ENCODE results near the gene ABHD17A. TPM values are rescaled to one million over a fixed set of nuclear protein-coding genes. Genes with fewer than 3 reads are reported as not detected.

The ABHD17A gene
- total and polyA plus RNA-seq, 9 of the 15 experiments (the other 6 are each of a cell fraction or from before 2014, with no cell fraction given) = 0.04 to 135 (median 21.8) TPM; not detected in 1

- peak; percentile 36; the same call in 1 of the 2 replicates for TF ChIP-seq JUND (IDR thresholded peaks at IDR 0.05; ENCODE audit: borderline replicate concordance, low read depth, low read length)
- TF ChIP-seq JUND (tag; IDR thresholded peaks at IDR 0.05; ENCODE audit: borderline replicate concordance, low read depth, low read length) = no peak; the same call in 2 of the 3 replicates
- no peak for TF ChIP-seq ZNF668 (CRISPR knock-in tag; IDR thresholded peaks at IDR 0.05)
- TF ChIP-seq DDX20 (tag; IDR thresholded peaks at IDR 0.05; ENCODE audit: low read depth) = no peak
- peak; percentile 95 for TF ChIP-seq E2F8 (IDR thresholded peaks at IDR 0.05; ENCODE audit: low read depth, partially characterized antibody)
- no peak for TF ChIP-seq SMAD3 (CRISPR knock-in tag; conservative IDR thresholded peaks at IDR 0.05)
- TF ChIP-seq, protein P1, sequence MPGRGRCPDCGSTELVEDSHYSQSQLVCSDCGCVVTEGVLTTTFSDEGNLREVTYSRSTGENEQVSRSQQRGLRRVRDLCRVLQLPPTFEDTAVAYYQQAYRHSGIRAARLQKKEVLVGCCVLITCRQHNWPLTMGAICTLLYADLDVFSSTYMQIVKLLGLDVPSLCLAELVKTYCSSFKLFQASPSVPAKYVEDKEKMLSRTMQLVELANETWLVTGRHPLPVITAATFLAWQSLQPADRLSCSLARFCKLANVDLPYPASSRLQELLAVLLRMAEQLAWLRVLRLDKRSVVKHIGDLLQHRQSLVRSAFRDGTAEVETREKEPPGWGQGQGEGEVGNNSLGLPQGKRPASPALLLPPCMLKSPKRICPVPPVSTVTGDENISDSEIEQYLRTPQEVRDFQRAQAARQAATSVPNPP (IDR thresholded peaks at IDR 0.05; ENCODE audit: borderline replicate concordance, insufficient read depth, insufficient read length) = no peak
- no peak for TF ChIP-seq ZKSCAN3 (CRISPR knock-in tag; IDR thresholded peaks at IDR 0.05)
- TF ChIP-seq, protein P2, sequence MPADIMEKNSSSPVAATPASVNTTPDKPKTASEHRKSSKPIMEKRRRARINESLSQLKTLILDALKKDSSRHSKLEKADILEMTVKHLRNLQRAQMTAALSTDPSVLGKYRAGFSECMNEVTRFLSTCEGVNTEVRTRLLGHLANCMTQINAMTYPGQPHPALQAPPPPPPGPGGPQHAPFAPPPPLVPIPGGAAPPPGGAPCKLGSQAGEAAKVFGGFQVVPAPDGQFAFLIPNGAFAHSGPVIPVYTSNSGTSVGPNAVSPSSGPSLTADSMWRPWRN (IDR thresholded peaks at IDR 0.05; ENCODE audit: low read depth) = peak; percentile 55; the same call in 1 of the 2 replicates
- TF ChIP-seq, protein P3, sequence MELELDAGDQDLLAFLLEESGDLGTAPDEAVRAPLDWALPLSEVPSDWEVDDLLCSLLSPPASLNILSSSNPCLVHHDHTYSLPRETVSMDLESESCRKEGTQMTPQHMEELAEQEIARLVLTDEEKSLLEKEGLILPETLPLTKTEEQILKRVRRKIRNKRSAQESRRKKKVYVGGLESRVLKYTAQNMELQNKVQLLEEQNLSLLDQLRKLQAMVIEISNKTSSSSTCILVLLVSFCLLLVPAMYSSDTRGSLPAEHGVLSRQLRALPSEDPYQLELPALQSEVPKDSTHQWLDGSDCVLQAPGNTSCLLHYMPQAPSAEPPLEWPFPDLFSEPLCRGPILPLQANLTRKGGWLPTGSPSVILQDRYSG (tag; conservative IDR thresholded peaks at IDR 0.05; ENCODE audit: low read depth) = no peak
- no peak for TF ChIP-seq PTTG1 (tag; IDR thresholded peaks at IDR 0.05; ENCODE audit: low read depth)
- no peak for TF ChIP-seq ZNF785 (CRISPR knock-in tag; IDR thresholded peaks at IDR 0.05)
- no peak for TF ChIP-seq MCM2 (IDR thresholded peaks at IDR 0.05; ENCODE audit: low read depth)
- no peak for TF ChIP-seq ZNF408 (CRISPR knock-in tag; IDR thresholded peaks at IDR 0.05; ENCODE audit: low read depth)
- TF ChIP-seq RREB1 (CRISPR knock-in tag; IDR thresholded peaks at IDR 0.05) = no peak
Measured at GRCh38 chr19:1875646-1876495, 9.4 kb downstream of the ABHD17A start (continued).

All from K562 (cell line).